Fibroblast of villous mesenchyme (primary cell): ENCODE results near the gene SERPINB12. TPM values are rescaled to one million over a fixed set of nuclear protein-coding genes. Genes with fewer than 3 reads are reported as not detected.

Source experiments
- DNase-seq: peaks from one replicate; pipeline ENCODE4 v3.0.0-alpha.2; 2010; ENCODE audit warnings: low read depth
- H3K4me3 ChIP-seq: 2 replicates; pipeline ENCODE4 v1.5.1; 2011; ENCODE audit warnings: low read depth, mild to moderate bottlenecking, low read length
- CTCF ChIP-seq: IDR thresholded peaks from 2 replicates; pipeline ENCODE4 v1.5.1; 2012; ENCODE audit warnings: low read depth, mild to moderate bottlenecking, low read length; ENCODE audit not compliant: insufficient read depth
- total RNA-seq: library from RNA; depleted of rRNA; stranded (reverse); fragments of >200 nt; gene quantifications from 2 replicates; pipeline ENCODE4 v1.2.3, GENCODE V29; 2012

SERPINB12 gene
- total RNA-seq, 1 donor: not detected

- no peak for DNase-seq
- no peak overlapping the region for H3K4me3 ChIP-seq
- no peak for TF ChIP-seq CTCF
These were observed 49.0 kb downstream of the SERPINB12 start for GRCh38 chr18:63590966-63591695.

GRCh38 chr18:63591725-63592124 lies 49.6 kb downstream of the SERPINB12 start:
- DNase-seq: no peak
- no peak for TF ChIP-seq CTCF
- no peak overlapping the region for H3K4me3 ChIP-seq

- no peak overlapping the region for H3K4me3 ChIP-seq
- no peak for DNase-seq
- TF ChIP-seq CTCF: no peak
These were observed 50.3 kb downstream of the SERPINB12 start for GRCh38 chr18:63592471-63592870.

GRCh38 chr18:63596964-63597363 lies 54.8 kb downstream of the SERPINB12 start:
- no peak for TF ChIP-seq CTCF
- no peak overlapping the region for H3K4me3 ChIP-seq
- no peak for DNase-seq

- H3K4me3 ChIP-seq: no peak overlapping the region
- no peak for DNase-seq
- TF ChIP-seq CTCF: no peak
These were observed 61.2 kb downstream of the SERPINB12 start for GRCh38 chr18:63603355-63603754.

- no peak for TF ChIP-seq CTCF
- peak; percentile 13 for DNase-seq
These were observed 61.6 kb downstream of the SERPINB12 start for GRCh38 chr18:63603772-63604171.

GRCh38 chr18:63604791-63605567 lies 62.8 kb downstream of the SERPINB12 start:
- no peak for TF ChIP-seq CTCF
- H3K4me3 ChIP-seq: no peak overlapping the region
- DNase-seq: no peak

More at GRCh38 chr18:63603772-63604171, 61.6 kb downstream of the SERPINB12 start:
- no peak overlapping the region for H3K4me3 ChIP-seq
